HG03066 (cell line): ENCODE results near the gene KRT14.
"Not testable (repeated sequence)": the region's sequence is repeated elsewhere in the genome, so short reads cannot be mapped to it uniquely, and the experiment has no call there.

Source experiments
- ATAC-seq: cut with Tn5 transposase; IDR thresholded peaks from one replicate; pipeline ENCODE4 v1.9.1; 2021; ENCODE audit warnings: low read depth; ENCODE audit not compliant: unreplicated experiment

Gene KRT14

GRCh38 chr17:41586863-41587495 is at the start of gene KRT14:
Gene KRT14 (minus strand): TSS chr17:41586895. CDS start chr17:41586834, 61 bp downstream.
- ATAC-seq = no peak

GRCh38 chr17:41635121-41636097 is 48.7 kb upstream of the KRT14 start:
- no peak for ATAC-seq

- ATAC-seq = no peak
Measured at GRCh38 chr17:41634639-41635038, 47.9 kb upstream of the KRT14 start.

- no peak for ATAC-seq
Measured at GRCh38 chr17:41633556-41634199, 47.0 kb upstream of the KRT14 start.

GRCh38 chr17:41632482-41633105 is 45.9 kb upstream of the KRT14 start:
- ATAC-seq = no peak

GRCh38 chr17:41631898-41632285 is 45.2 kb upstream of the KRT14 start:
- no peak for ATAC-seq

GRCh38 chr17:41631025-41631897 is 44.6 kb upstream of the KRT14 start:
- no peak for ATAC-seq

GRCh38 chr17:41629826-41630670 is 43.4 kb upstream of the KRT14 start:
- ATAC-seq = no peak

- no peak for ATAC-seq
Measured at GRCh38 chr17:41629316-41629715, 42.6 kb upstream of the KRT14 start.

- ATAC-seq = not testable (repeated sequence)
Measured at GRCh38 chr17:41628621-41629255, 42.0 kb upstream of the KRT14 start.

GRCh38 chr17:41628073-41628370 is 41.3 kb upstream of the KRT14 start:
- not testable (repeated sequence) for ATAC-seq

GRCh38 chr17:41627316-41628072 is 40.8 kb upstream of the KRT14 start:
- no peak for ATAC-seq

- not testable (repeated sequence) for ATAC-seq
Measured at GRCh38 chr17:41626914-41627295, 40.2 kb upstream of the KRT14 start.

GRCh38 chr17:41626028-41626913 is 39.6 kb upstream of the KRT14 start:
- ATAC-seq = not testable (repeated sequence)

GRCh38 chr17:41625602-41626001 is 38.9 kb upstream of the KRT14 start:
- ATAC-seq = no peak

- no peak for ATAC-seq
Measured at GRCh38 chr17:41624208-41625101, 37.8 kb upstream of the KRT14 start, which contains the start of gene KRT17. Gene KRT17 (minus strand): TSS chr17:41624575. CDS start chr17:41624509, 66 bp downstream.
